HepG2 (cell line): Measurements from ENCODE around the gene LRRC8E. TPM values are rescaled to one million over a fixed set of nuclear protein-coding genes. Genes with fewer than 3 reads are reported as not detected.

Source experiments
- BRCA1 ChIP-seq: sonication (generic); formaldehyde crosslinking; IDR thresholded peaks from 2 replicates; pipeline ENCODE4 v1.4.0; 2020; ENCODE audit warnings: missing genetic modification reagents
- CAMTA2 ChIP-seq: sonication (generic); formaldehyde crosslinking; IDR thresholded peaks from 2 replicates; pipeline ENCODE4 v1.4.0; 2020; ENCODE audit warnings: mild to moderate bottlenecking, missing genetic modification reagents, borderline replicate concordance
- KLF15 ChIP-seq: sonication (generic); formaldehyde crosslinking; IDR thresholded peaks from 2 replicates; pipeline ENCODE4 v1.8.1; 2023; ENCODE audit warnings: borderline replicate concordance, mild to moderate bottlenecking, inconsistent platforms, missing genetic modification reagents, mixed read lengths
- MEF2D ChIP-seq: sonication (generic); formaldehyde crosslinking; IDR thresholded peaks from 2 replicates; pipeline ENCODE4 v1.5.1; 2020; ENCODE audit warnings: mild to moderate bottlenecking, missing genetic modification reagents
- NCOR1 ChIP-seq: fragments of 200-600 bp; sonication (generic); IDR thresholded peaks from 2 replicates; pipeline ENCODE4 v1.7.0; 2017; ENCODE audit warnings: antibody characterized with exemption, low read length, borderline replicate concordance
- NFYC ChIP-seq: IDR thresholded peaks from 2 replicates; pipeline ENCODE4 v1.6.1; 2016; ENCODE audit warnings: missing genetic modification reagents, missing compliant biosample characterization
- NR0B2 ChIP-seq: sonication (generic); formaldehyde crosslinking; IDR thresholded peaks from 2 replicates; pipeline ENCODE4 v1.4.0; 2020; ENCODE audit warnings: mild to moderate bottlenecking, missing genetic modification reagents
- NRL ChIP-seq: sonication (generic); formaldehyde crosslinking; IDR thresholded peaks from 2 replicates; pipeline ENCODE4 v1.5.0; 2020; ENCODE audit warnings: missing genetic modification reagents, mild to moderate bottlenecking, moderate library complexity, borderline replicate concordance
- PHF8 ChIP-seq: sonication (generic); formaldehyde crosslinking; IDR thresholded peaks from 2 replicates; pipeline ENCODE4 v1.5.0; 2020; ENCODE audit warnings: missing genetic modification reagents
- RNF2 ChIP-seq: fragments of 450-650 bp; conservative IDR thresholded peaks from 2 replicates; pipeline ENCODE4 v1.6.1; 2016; ENCODE audit warnings: low read depth
- polyA plus RNA-seq, 8 experiments: library from polyadenylated mRNA; depleted of rRNA in 3 of 8; stranded (reverse) in 7 of 8; unstranded in 1 of 8; fragments of >200 nt; fragmentation: Illumina TruSeq in 4 of 8; extraction: Trizol in 4 of 8; gene quantifications; 2 replicates each; pipeline versions ENCODE4 v1.2.1 to v1.2.3, GENCODE V29; 2011 to 2016; ENCODE audit warnings: low read depth in 4 of 8, missing spikeins in 1 of 8, mixed read lengths in 1 of 8; ENCODE audit not compliant: insufficient read depth in 1 of 8
- total RNA-seq, 5 experiments: library from RNA; depleted of rRNA; stranded (reverse); fragments of >200 nt; fragmentation: Illumina TruSeq; extraction: Trizol; gene quantifications; 2 replicates each; pipeline ENCODE4 v1.2.3, GENCODE V29; 2016; ENCODE audit warnings: low read depth in 1 of 5
- TF ChIP-seq, protein P1 (sequence below): sonication (generic); formaldehyde crosslinking; IDR thresholded peaks from 2 replicates; pipeline ENCODE4 v1.9.0; 2021; ENCODE audit warnings: missing genetic modification reagents, borderline replicate concordance
- TF ChIP-seq, protein P2 (sequence below), 2 experiments: sonication (generic) in 1 of 2; formaldehyde crosslinking in 1 of 2; IDR thresholded peaks; 2 replicates each; pipeline versions ENCODE4 v1.6.1 to v1.9.0; 2014 to 2022; ENCODE audit warnings: antibody characterized with exemption in 1 of 2, borderline replicate concordance in 1 of 2, inconsistent platforms in 1 of 2, low read depth in 1 of 2, missing genetic modification reagents in 1 of 2
- TF ChIP-seq, protein P3 (sequence below): sonication (generic); formaldehyde crosslinking; IDR thresholded peaks from 2 replicates; pipeline ENCODE4 v1.4.0; 2020; ENCODE audit warnings: mild to moderate bottlenecking, missing genetic modification reagents, borderline replicate concordance
- TF ChIP-seq, protein P4 (sequence below): sonication (generic); formaldehyde crosslinking; IDR thresholded peaks from 2 replicates; pipeline ENCODE4; 2020; ENCODE audit warnings: missing genetic modification reagents, mild to moderate bottlenecking, borderline replicate concordance

The LRRC8E gene
- total and polyA plus RNA-seq, 2 of the 13 experiments (the other 11 are each of a cell fraction or from before 2014, with no cell fraction given): 8.0 to 10.3 TPM

GRCh38 chr19:7853770-7854128 lies 34.6 kb upstream of the LRRC8E start (continued):
- TF ChIP-seq, protein P1, sequence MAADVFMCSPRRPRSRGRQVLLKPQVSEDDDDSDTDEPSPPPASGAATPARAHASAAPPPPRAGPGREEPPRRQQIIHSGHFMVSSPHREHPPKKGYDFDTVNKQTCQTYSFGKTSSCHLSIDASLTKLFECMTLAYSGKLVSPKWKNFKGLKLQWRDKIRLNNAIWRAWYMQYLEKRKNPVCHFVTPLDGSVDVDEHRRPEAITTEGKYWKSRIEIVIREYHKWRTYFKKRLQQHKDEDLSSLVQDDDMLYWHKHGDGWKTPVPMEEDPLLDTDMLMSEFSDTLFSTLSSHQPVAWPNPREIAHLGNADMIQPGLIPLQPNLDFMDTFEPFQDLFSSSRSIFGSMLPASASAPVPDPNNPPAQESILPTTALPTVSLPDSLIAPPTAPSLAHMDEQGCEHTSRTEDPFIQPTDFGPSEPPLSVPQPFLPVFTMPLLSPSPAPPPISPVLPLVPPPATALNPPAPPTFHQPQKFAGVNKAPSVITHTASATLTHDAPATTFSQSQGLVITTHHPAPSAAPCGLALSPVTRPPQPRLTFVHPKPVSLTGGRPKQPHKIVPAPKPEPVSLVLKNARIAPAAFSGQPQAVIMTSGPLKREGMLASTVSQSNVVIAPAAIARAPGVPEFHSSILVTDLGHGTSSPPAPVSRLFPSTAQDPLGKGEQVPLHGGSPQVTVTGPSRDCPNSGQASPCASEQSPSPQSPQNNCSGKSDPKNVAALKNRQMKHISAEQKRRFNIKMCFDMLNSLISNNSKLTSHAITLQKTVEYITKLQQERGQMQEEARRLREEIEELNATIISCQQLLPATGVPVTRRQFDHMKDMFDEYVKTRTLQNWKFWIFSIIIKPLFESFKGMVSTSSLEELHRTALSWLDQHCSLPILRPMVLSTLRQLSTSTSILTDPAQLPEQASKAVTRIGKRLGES: no peak
- TF ChIP-seq BRCA1 (0 out of 2 replicates have a peak, but pooled peaks have one; percentile 11), NR0B2 (CRISPR knock-in tag) (no peak), KLF15 (CRISPR knock-in tag) (0 out of 2 replicates have a peak, but pooled peaks have one; percentile 1), RNF2 (0 out of 2 replicates have a peak, but pooled peaks have one; percentile 12), MEF2D (CRISPR knock-in tag) (0 out of 2 replicates have a peak, but pooled peaks have one; percentile 8), NRL (CRISPR knock-in tag) (no peak), NCOR1 (0 out of 2 replicates have a peak, but pooled peaks have one; percentile 16), CAMTA2 (CRISPR knock-in tag) (0 out of 2 replicates have a peak, but pooled peaks have one; percentile 17), PHF8 (peak; percentile 10), NFYC (CRISPR knock-in tag) (no peak)
- TF ChIP-seq, protein P2, sequence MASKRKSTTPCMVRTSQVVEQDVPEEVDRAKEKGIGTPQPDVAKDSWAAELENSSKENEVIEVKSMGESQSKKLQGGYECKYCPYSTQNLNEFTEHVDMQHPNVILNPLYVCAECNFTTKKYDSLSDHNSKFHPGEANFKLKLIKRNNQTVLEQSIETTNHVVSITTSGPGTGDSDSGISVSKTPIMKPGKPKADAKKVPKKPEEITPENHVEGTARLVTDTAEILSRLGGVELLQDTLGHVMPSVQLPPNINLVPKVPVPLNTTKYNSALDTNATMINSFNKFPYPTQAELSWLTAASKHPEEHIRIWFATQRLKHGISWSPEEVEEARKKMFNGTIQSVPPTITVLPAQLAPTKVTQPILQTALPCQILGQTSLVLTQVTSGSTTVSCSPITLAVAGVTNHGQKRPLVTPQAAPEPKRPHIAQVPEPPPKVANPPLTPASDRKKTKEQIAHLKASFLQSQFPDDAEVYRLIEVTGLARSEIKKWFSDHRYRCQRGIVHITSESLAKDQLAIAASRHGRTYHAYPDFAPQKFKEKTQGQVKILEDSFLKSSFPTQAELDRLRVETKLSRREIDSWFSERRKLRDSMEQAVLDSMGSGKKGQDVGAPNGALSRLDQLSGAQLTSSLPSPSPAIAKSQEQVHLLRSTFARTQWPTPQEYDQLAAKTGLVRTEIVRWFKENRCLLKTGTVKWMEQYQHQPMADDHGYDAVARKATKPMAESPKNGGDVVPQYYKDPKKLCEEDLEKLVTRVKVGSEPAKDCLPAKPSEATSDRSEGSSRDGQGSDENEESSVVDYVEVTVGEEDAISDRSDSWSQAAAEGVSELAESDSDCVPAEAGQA (IDR thresholded peaks at IDR 0.05; ENCODE audit: low read depth): no peak
- TF ChIP-seq, protein P2 (CRISPR knock-in tag; IDR thresholded peaks at IDR 0.05; ENCODE audit: borderline replicate concordance): no peak
- TF ChIP-seq, protein P3, sequence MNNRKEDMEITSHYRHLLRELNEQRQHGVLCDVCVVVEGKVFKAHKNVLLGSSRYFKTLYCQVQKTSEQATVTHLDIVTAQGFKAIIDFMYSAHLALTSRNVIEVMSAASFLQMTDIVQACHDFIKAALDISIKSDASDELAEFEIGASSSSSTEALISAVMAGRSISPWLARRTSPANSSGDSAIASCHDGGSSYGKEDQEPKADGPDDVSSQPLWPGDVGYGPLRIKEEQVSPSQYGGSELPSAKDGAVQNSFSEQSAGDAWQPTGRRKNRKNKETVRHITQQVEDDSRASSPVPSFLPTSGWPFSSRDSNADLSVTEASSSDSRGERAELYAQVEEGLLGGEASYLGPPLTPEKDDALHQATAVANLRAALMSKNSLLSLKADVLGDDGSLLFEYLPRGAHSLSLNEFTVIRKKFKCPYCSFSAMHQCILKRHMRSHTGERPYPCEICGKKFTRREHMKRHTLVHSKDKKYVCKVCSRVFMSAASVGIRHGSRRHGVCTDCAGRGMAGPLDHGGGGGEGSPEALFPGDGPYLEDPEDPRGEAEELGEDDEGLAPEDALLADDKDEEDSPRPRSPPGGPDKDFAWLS (CRISPR knock-in tag): peak; percentile 17; the same call in 1 of the 2 replicates
- TF ChIP-seq, protein P4, sequence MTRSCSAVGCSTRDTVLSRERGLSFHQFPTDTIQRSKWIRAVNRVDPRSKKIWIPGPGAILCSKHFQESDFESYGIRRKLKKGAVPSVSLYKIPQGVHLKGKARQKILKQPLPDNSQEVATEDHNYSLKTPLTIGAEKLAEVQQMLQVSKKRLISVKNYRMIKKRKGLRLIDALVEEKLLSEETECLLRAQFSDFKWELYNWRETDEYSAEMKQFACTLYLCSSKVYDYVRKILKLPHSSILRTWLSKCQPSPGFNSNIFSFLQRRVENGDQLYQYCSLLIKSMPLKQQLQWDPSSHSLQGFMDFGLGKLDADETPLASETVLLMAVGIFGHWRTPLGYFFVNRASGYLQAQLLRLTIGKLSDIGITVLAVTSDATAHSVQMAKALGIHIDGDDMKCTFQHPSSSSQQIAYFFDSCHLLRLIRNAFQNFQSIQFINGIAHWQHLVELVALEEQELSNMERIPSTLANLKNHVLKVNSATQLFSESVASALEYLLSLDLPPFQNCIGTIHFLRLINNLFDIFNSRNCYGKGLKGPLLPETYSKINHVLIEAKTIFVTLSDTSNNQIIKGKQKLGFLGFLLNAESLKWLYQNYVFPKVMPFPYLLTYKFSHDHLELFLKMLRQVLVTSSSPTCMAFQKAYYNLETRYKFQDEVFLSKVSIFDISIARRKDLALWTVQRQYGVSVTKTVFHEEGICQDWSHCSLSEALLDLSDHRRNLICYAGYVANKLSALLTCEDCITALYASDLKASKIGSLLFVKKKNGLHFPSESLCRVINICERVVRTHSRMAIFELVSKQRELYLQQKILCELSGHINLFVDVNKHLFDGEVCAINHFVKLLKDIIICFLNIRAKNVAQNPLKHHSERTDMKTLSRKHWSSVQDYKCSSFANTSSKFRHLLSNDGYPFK (CRISPR knock-in tag): no peak
